CD14-positive monocyte (primary cell): ENCODE results near the gene LETM1. TPM values are rescaled to one million over a fixed set of nuclear protein-coding genes. Genes with fewer than 3 reads are reported as not detected.

Source experiments
- DNase-seq, 3 donors: peaks; one replicate each; pipeline ENCODE4 v3.0.0-alpha.2; 2011 to 2022
- H2AFZ ChIP-seq: 2 replicates; pipeline ENCODE4 v1.6.0; 2012; ENCODE audit warnings: mild to moderate bottlenecking, low read depth, low read length, inconsistent platforms; ENCODE audit not compliant: insufficient read depth, poor library complexity, severe bottlenecking
- H3K27ac ChIP-seq, 2 donors: 1 replicate in 1 of 2; 2 replicates in 1 of 2; pipeline ENCODE4 v1.5.1; 2012 to 2013; ENCODE audit warnings: low read length in 2 of 2, control low read depth in 1 of 2, inconsistent platforms in 1 of 2, low read depth in 1 of 2, mild to moderate bottlenecking in 1 of 2
- H3K27me3 ChIP-seq, 2 donors: one replicate each; pipeline versions ENCODE4 v1.6.0 to v1.6.1; 2011 to 2013; ENCODE audit warnings: low read length in 2 of 2; ENCODE audit not compliant: control insufficient read depth in 2 of 2, insufficient read depth in 2 of 2
- H3K36me3 ChIP-seq, 2 donors: replicated peaks in 1 of 2; 1 replicate in 1 of 2; 2 replicates in 1 of 2; pipeline versions ENCODE4 v1.5.1 to v1.6.1; 2012 to 2013; ENCODE audit warnings: low read length in 2 of 2, control low read depth in 1 of 2, inconsistent platforms in 1 of 2, mild to moderate bottlenecking in 1 of 2; ENCODE audit not compliant: insufficient read depth in 2 of 2, control insufficient read depth in 1 of 2
- H3K4me1 ChIP-seq, 2 donors: 1 replicate in 1 of 2; 2 replicates in 1 of 2; pipeline versions ENCODE4 v1.5.1 to v1.6.1; 2012 to 2013; ENCODE audit warnings: low read length in 2 of 2, control low read depth in 1 of 2, inconsistent platforms in 1 of 2, mild to moderate bottlenecking in 1 of 2, moderate library complexity in 1 of 2; ENCODE audit not compliant: insufficient read depth in 2 of 2, control insufficient read depth in 1 of 2
- H3K4me2 ChIP-seq: replicated peaks from 2 replicates; pipeline ENCODE3; 2012; ENCODE audit warnings: low read length, moderate library complexity, mild to moderate bottlenecking; ENCODE audit not compliant: poor library complexity, severe bottlenecking; ENCODE audit errors: extremely low read depth
- H3K4me3 ChIP-seq, 3 experiments: fragments of 200-600 bp in 1 of 3; sonication (generic) in 1 of 3; replicated peaks in 1 of 3; 1 replicate in 2 of 3; 2 replicates in 1 of 3; pipeline ENCODE4 v1.5.1; 2011 to 2013; ENCODE audit warnings: low read length in 3 of 3, mild to moderate bottlenecking in 3 of 3, control low read depth in 2 of 3, low read depth in 2 of 3, inconsistent platforms in 1 of 3, moderate library complexity in 1 of 3
- H3K79me2 ChIP-seq: 2 replicates; pipeline ENCODE4 v1.6.0; 2012; ENCODE audit warnings: mild to moderate bottlenecking, control low read depth, inconsistent platforms, low read length, moderate library complexity; ENCODE audit not compliant: insufficient read depth
- H3K9ac ChIP-seq: 2 replicates; pipeline ENCODE4 v1.6.0; 2017; ENCODE audit warnings: low read length, mild to moderate bottlenecking; ENCODE audit not compliant: insufficient read depth, poor library complexity, severe bottlenecking
- H3K9me3 ChIP-seq, 2 donors: replicated peaks in 1 of 2; 1 replicate in 1 of 2; 2 replicates in 1 of 2; pipeline versions ENCODE4 v1.5.1 to v1.6.1; 2012 to 2013; ENCODE audit warnings: low read length in 2 of 2, control low read depth in 1 of 2; ENCODE audit not compliant: control insufficient read depth in 1 of 2, insufficient read depth in 1 of 2
- H4K20me1 ChIP-seq: 2 replicates; pipeline ENCODE4 v1.6.0; 2012; ENCODE audit warnings: mild to moderate bottlenecking, low read length, control low read depth, moderate library complexity; ENCODE audit not compliant: insufficient read depth
- H3K27ac Mint-ChIP-seq, 7 donors: one replicate each; pipeline ENCODE4 v1.8.0; 2020; ENCODE audit warnings: mild to moderate bottlenecking in 7 of 7, mixed read lengths in 7 of 7, moderate library complexity in 6 of 7, inconsistent platforms in 2 of 7
- H3K27me3 Mint-ChIP-seq, 3 donors: one replicate each; pipeline ENCODE4 v1.8.0; 2021 to 2022; ENCODE audit warnings: low read depth in 3 of 3, mild to moderate bottlenecking in 3 of 3, mixed read lengths in 3 of 3, moderate library complexity in 3 of 3, inconsistent platforms in 1 of 3
- H3K36me3 Mint-ChIP-seq, 2 donors: one replicate each; pipeline ENCODE4 v1.8.0; 2020; ENCODE audit warnings: mixed read lengths in 2 of 2, inconsistent platforms in 1 of 2, mild to moderate bottlenecking in 1 of 2
- H3K4me1 Mint-ChIP-seq: one replicate; pipeline ENCODE4 v1.8.0; 2020; ENCODE audit warnings: mild to moderate bottlenecking, mixed read lengths
- H3K4me3 Mint-ChIP-seq, 2 donors: one replicate each; pipeline ENCODE4 v1.8.0; 2020; ENCODE audit warnings: mild to moderate bottlenecking in 2 of 2, mixed read lengths in 2 of 2, moderate library complexity in 1 of 2
- H3K9me3 Mint-ChIP-seq, 7 donors: one replicate each; pipeline ENCODE4 v1.8.0; 2020 to 2022; ENCODE audit warnings: mixed read lengths in 7 of 7, mild to moderate bottlenecking in 6 of 7, moderate library complexity in 6 of 7, inconsistent platforms in 2 of 7
- WGBS: methylation state at CpG from one replicate; pipeline ENCODE4 v1.1.5; 2013; ENCODE audit warnings: missing lambda C conversion rate; ENCODE audit not compliant: insufficient coverage; 5-methylcytosine and 5-hydroxymethylcytosine counted together
- intact Hi-C, 2 donors: fragments of 100-400 bp; cut with micrococcal nuclease; formaldehyde crosslinking; loops; one replicate each; pipeline versions ENCODE4 v1.15.0 to v1.15.1; 2023
- polyA plus RNA-seq, 3 donors: library from polyadenylated mRNA; depleted of rRNA in 1 of 3; unstranded in 2 of 3; stranded (reverse) in 1 of 3; fragments of 300-500 nt in 2 of 3; fragments of >200 nt in 1 of 3; fragmentation: Illumina TruSeq in 2 of 3; gene quantifications; 1 replicate in 2 of 3; 2 replicates in 1 of 3; pipeline ENCODE4 v1.2.3, GENCODE V29; 2012 to 2021
- TF ChIP-seq, protein P1 (sequence below): fragments of 200-600 bp; IDR thresholded peaks from one replicate; pipeline ENCODE4 v1.8.0; 2022; ENCODE audit warnings: antibody characterized with exemption, mild to moderate bottlenecking

Gene LETM1
- polyA plus RNA-seq, 3 donors = 6.2 to 18.6 (median 9.0) TPM

DNA sequence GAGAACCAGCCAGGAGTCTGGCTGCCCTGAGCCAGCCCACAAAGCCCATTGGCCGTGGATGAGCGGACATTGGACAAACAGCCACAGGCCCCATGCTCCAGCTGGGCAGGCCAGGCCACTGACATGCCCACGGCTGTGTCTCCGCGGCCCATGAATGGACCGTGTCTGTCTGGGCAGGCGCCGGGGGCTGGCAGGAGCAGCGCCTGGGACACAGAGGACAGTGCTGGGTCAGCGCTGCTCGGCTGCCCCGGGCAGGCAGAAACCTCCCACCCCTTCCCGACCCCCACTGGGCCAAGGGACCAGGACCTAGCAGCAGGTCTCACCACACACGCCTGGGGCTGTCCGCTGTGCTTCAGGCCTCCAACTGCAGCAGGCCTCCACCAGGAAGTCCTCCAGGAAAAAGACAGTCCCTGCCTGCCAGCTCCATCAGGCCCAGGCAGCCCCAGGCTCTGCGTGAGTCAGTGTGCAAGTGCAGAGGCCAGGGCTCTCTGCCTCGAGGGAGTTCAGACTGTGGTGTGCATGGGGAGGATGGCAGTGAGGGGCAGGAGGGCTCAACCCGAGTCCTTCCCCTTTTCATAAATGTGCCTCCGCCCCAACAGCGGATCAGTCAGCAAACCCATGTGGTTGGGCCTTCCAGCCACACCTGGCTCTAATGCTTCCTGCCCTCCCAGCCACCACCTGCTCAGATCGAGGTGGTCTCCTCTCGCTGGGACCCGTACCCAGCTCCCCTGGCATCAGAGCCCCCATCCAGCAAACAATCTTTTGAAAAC is 80.0 kb downstream of the LETM1 start:
- H3K9ac ChIP-seq = no peak overlapping the region
- Mint-ChIP-seq H3K27ac (peak overlapping the region in 1 of 7 donors; percentile 60), H3K9me3 (no peaks in the 10 kb centered on the region), H3K27me3 (peaks cover 2 to 10% (median 4%) of the 10 kb centered on the region in 3 donors), H3K4me1 (no peaks in the 10 kb centered on the region), H3K36me3 (no peaks in the 10 kb centered on the region), H3K4me3 (no peak overlapping the region)
- H2AFZ ChIP-seq = no peak overlapping the region
- intact Hi-C loops = no loop called here
- H3K36me3 ChIP-seq = no peaks in the 10 kb centered on the region
- peaks cover 0 to 4% of the 10 kb centered on the region in 2 donors for H3K27me3 ChIP-seq
- WGBS = 74% methylated on average over 20 of the region's 23 CpGs
- H3K4me2 ChIP-seq = no peak overlapping the region
- H3K27ac ChIP-seq = no peak overlapping the region
- H3K9me3 ChIP-seq = no peaks in the 10 kb centered on the region
- H3K79me2 ChIP-seq = no peaks in the 10 kb centered on the region
- H3K4me1 ChIP-seq = no peaks in the 10 kb centered on the region
- no peaks in the 10 kb centered on the region for H4K20me1 ChIP-seq
- DNase-seq = no peak
- no peak overlapping the region for H3K4me3 ChIP-seq
- TF ChIP-seq, protein P1, sequence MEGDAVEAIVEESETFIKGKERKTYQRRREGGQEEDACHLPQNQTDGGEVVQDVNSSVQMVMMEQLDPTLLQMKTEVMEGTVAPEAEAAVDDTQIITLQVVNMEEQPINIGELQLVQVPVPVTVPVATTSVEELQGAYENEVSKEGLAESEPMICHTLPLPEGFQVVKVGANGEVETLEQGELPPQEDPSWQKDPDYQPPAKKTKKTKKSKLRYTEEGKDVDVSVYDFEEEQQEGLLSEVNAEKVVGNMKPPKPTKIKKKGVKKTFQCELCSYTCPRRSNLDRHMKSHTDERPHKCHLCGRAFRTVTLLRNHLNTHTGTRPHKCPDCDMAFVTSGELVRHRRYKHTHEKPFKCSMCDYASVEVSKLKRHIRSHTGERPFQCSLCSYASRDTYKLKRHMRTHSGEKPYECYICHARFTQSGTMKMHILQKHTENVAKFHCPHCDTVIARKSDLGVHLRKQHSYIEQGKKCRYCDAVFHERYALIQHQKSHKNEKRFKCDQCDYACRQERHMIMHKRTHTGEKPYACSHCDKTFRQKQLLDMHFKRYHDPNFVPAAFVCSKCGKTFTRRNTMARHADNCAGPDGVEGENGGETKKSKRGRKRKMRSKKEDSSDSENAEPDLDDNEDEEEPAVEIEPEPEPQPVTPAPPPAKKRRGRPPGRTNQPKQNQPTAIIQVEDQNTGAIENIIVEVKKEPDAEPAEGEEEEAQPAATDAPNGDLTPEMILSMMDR = no peak

DNA sequence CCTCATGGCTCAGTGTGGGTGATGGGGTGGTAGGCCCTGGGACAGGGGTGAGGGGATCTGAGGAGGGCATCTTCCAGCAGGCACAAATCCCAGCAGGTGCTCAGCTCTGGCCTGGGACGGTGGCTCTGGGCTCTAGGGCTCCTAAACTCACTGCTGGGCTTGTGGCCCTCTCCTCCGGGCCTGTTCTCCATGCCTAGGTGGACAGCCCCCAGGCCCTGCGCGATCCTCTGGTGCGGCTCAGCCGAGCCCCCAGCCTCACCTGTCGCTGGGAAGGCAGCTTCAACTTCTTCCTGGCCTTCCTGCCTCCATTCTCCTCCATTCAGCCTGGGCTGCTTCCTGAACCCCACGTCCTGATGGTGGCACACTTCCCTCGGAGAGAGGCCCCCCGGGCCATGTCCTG is 82.2 kb downstream of the LETM1 start:
- H3K9me3 Mint-ChIP-seq = no peaks in the 10 kb centered on the region
- WGBS = 97% methylated on average over 7 of the region's 10 CpGs
- no peaks in the 10 kb centered on the region for H3K36me3 Mint-ChIP-seq
- Histone ChIP-seq H3K4me3 (no peak overlapping the region), H3K27ac (no peak overlapping the region), H3K4me2 (no peak overlapping the region), H3K36me3 (no peaks in the 10 kb centered on the region), H2AFZ (no peak overlapping the region), H3K9me3 (no peaks in the 10 kb centered on the region), H4K20me1 (no peaks in the 10 kb centered on the region), H3K9ac (no peak overlapping the region), H3K27me3 (peaks cover 0 to 13% of the 10 kb centered on the region in 2 donors), H3K4me1 (no peaks in the 10 kb centered on the region), H3K79me2 (no peaks in the 10 kb centered on the region)
- H3K4me3 Mint-ChIP-seq = no peak overlapping the region
- H3K27ac Mint-ChIP-seq = no peak overlapping the region
- intact Hi-C loops = no loop called here
- DNase-seq = no peak
- H3K4me1 Mint-ChIP-seq = no peaks in the 10 kb centered on the region
- H3K27me3 Mint-ChIP-seq = peaks cover 3 to 25% (median 8%) of the 10 kb centered on the region in 3 donors
- TF ChIP-seq, protein P1 = no peak
